GM19099 (cell line): Measurements from ENCODE around the gene CARD10.

Experiments used
- POLR2A ChIP-seq: IDR thresholded peaks from 3 replicates; pipeline ENCODE4 v1.6.1; 2011; ENCODE audit warnings: low read depth; ENCODE audit not compliant: insufficient read length; ENCODE audit errors: extremely low read depth

Gene CARD10

GRCh38 chr22:37487571-37487970 is 31.6 kb downstream of the CARD10 start:
- no peak for TF ChIP-seq POLR2A

- no peak for TF ChIP-seq POLR2A
Measured at GRCh38 chr22:37487129-37487528, 32.1 kb downstream of the CARD10 start.

GRCh38 chr22:37486224-37486845 is 32.9 kb downstream of the CARD10 start, which contains the start of gene MFNG:
Gene MFNG (minus strand): TSS chr22:37486384. CDS start chr22:37486177, 207 bp downstream.
- TF ChIP-seq POLR2A = peak; percentile 70

- TF ChIP-seq POLR2A = no peak
Measured at GRCh38 chr22:37485395-37486223, 33.6 kb downstream of the CARD10 start.

- TF ChIP-seq POLR2A = peak; percentile 72
Measured at GRCh38 chr22:37484480-37485394, 34.5 kb downstream of the CARD10 start.

- no peak for TF ChIP-seq POLR2A
Measured at GRCh38 chr22:37483050-37483449, 36.2 kb downstream of the CARD10 start.

- TF ChIP-seq POLR2A = no peak
Measured at GRCh38 chr22:37482244-37482643, 37.0 kb downstream of the CARD10 start.

- TF ChIP-seq POLR2A = no peak
Measured at GRCh38 chr22:37481347-37481907, 37.8 kb downstream of the CARD10 start.

- no peak for TF ChIP-seq POLR2A
Measured at GRCh38 chr22:37480387-37481346, 38.5 kb downstream of the CARD10 start.

- no peak for TF ChIP-seq POLR2A
Measured at GRCh38 chr22:37479196-37479595, 40.0 kb downstream of the CARD10 start.

GRCh38 chr22:37476389-37477329 is 42.6 kb downstream of the CARD10 start:
- no peak for TF ChIP-seq POLR2A

GRCh38 chr22:37474447-37475090 is 44.6 kb downstream of the CARD10 start:
- TF ChIP-seq POLR2A = no peak
